PC-3 (cell line): ENCODE data around the gene GDNF. TPM values are rescaled to one million over a fixed set of nuclear protein-coding genes. Genes with fewer than 3 reads are reported as not detected.
A peak's percentile ranks its signal among the peaks of the same experiment; 100 is the strongest.

ENCODE experiments used
- ATAC-seq: fragments of 200-7000 bp; cut with Tn5 transposase; 2 replicates; pipeline ENCODE4 v1.9.1; 2020; ENCODE audit warnings: mild to moderate bottlenecking, moderate library complexity
- BruUV-seq: library from RNA; stranded (reverse); fragments of 400-500 nt; replicated peaks from 2 replicates; lab custom pipeline; 2021; lab: Mats Ljungman, UMichigan
- CTCF ChIA-PET: fragments of 300-600 bp; sonication (Branson Sonifier 250); formaldehyde crosslinking; loops from one replicate; lab custom pipeline; 2022; ENCODE audit warnings: antibody characterized with exemption; lab: Charles Lee
- POLR2A ChIA-PET: fragments of 300-600 bp; sonication (Branson Sonifier 250); formaldehyde crosslinking; loops from one replicate; lab custom pipeline; 2022; ENCODE audit warnings: antibody characterized with exemption; ENCODE audit not compliant: unreplicated experiment; lab: Charles Lee
- DNase-seq: peaks from one replicate; pipeline ENCODE4 v3.0.0-alpha.2; 2015
- H2AFZ ChIP-seq: fragments of 300-600 bp; sonication (generic); 2 replicates; pipeline ENCODE4 v1.6.0; 2016; ENCODE audit warnings: antibody characterized with exemption, low read length
- H3F3A ChIP-seq: fragments of 300-600 bp; sonication (generic); one replicate; pipeline ENCODE4 v1.6.0; 2017; ENCODE audit warnings: antibody characterized with exemption, low read length, control low read depth, mild to moderate bottlenecking; ENCODE audit not compliant: unreplicated experiment
- H3K27ac ChIP-seq: fragments of 300-600 bp; sonication (generic); 2 replicates; pipeline ENCODE4 v1.5.1; 2016; ENCODE audit warnings: mild to moderate bottlenecking, low read length
- H3K27me3 ChIP-seq: fragments of 300-600 bp; sonication (generic); 2 replicates; pipeline ENCODE4 v1.6.1; 2016; ENCODE audit warnings: low read length, mixed read lengths
- H3K36me3 ChIP-seq: fragments of 300-600 bp; sonication (generic); 2 replicates; pipeline ENCODE4 v1.6.1; 2016; ENCODE audit warnings: low read depth, mixed run types, low read length, mixed read lengths
- H3K4me1 ChIP-seq: fragments of 300-600 bp; sonication (generic); 2 replicates; pipeline ENCODE4 v1.5.1; 2016; ENCODE audit warnings: low read length; ENCODE audit not compliant: insufficient read depth
- H3K4me2 ChIP-seq: fragments of 300-600 bp; sonication (generic); 2 replicates; pipeline ENCODE4 v1.6.0; 2016; ENCODE audit warnings: low read length
- H3K4me3 ChIP-seq: fragments of 300-600 bp; sonication (generic); 2 replicates; pipeline ENCODE4 v1.5.1; 2016; ENCODE audit warnings: mild to moderate bottlenecking, low read length, mixed read lengths
- H3K79me2 ChIP-seq: fragments of 300-600 bp; sonication (generic); 2 replicates; pipeline ENCODE4 v1.6.1; 2017; ENCODE audit warnings: low read length, mixed read lengths
- H3K9ac ChIP-seq: fragments of 300-600 bp; sonication (generic); 2 replicates; pipeline ENCODE4 v1.6.0; 2016; ENCODE audit warnings: mild to moderate bottlenecking, low read length
- H3K9me2 ChIP-seq: fragments of 300-600 bp; sonication (generic); replicated peaks from 2 replicates; pipeline ENCODE4 v1.6.1; 2016; ENCODE audit warnings: mixed run types, low read length, mixed read lengths
- H3K9me3 ChIP-seq: fragments of 300-600 bp; sonication (generic); 2 replicates; pipeline ENCODE4 v1.6.1; 2016; ENCODE audit warnings: low read length, mixed read lengths
- H4K20me1 ChIP-seq: fragments of 300-600 bp; sonication (generic); 2 replicates; pipeline ENCODE4 v1.6.1; 2016; ENCODE audit warnings: low read length, mixed read lengths
- EZH2 ChIP-seq: fragments of 300-600 bp; sonication (generic); IDR thresholded peaks from one replicate; pipeline ENCODE4 v1.6.1; 2017; ENCODE audit warnings: antibody characterized with exemption, mild to moderate bottlenecking, low read length; ENCODE audit not compliant: unreplicated experiment
- EZH2phosphoT487 ChIP-seq: fragments of 300-600 bp; sonication (generic); IDR thresholded peaks from 2 replicates; pipeline ENCODE4 v1.6.1; 2018; ENCODE audit warnings: mild to moderate bottlenecking, antibody characterized with exemption, low read length, borderline replicate concordance
- intact Hi-C: fragments of 100-400 bp; cut with micrococcal nuclease; formaldehyde crosslinking; loops from 2 replicates; pipeline ENCODE4 v1.9.0; 2023
- total RNA-seq: library from RNA; depleted of rRNA; stranded (reverse); fragments of >200 nt; gene quantifications from 2 replicates; pipeline ENCODE4 v1.2.3, GENCODE V29; 2014
- TF ChIP-seq, protein P1 (sequence below): fragments of 300-600 bp; sonication (generic); conservative IDR thresholded peaks from 2 replicates; pipeline ENCODE4 v1.5.1; 2017; ENCODE audit warnings: antibody characterized with exemption, low read depth, mild to moderate bottlenecking, low read length

GDNF gene
- total RNA-seq, 1 experiment from 2014 or later, result not detected

DNA sequence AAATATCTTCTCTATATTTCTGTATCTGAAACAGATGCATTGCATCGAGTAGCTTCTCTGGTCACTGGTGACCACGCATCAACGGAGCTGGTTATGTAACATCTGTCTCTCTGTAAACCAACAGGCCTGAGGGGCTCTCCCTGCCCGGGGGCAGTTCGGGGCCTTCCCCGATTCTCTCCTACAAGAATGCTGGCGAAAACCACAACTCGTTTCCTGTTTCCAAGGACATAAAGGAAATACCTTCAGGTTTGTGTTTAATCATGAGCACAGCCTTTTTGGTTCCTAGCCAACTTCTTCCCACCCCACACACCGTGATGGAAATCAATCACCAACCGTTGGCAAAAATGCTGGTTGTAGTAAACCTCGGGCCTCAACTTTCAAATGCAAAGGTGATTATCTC, 25.1 kb downstream of the GDNF start:
- no peaks in the 10 kb centered on the region for H3K79me2 ChIP-seq
- no peaks in the 10 kb centered on the region for H3K36me3 ChIP-seq
- H3K4me3 ChIP-seq, result no peak overlapping the region
- 0 out of 2 replicates have a peak overlapping the region, but pooled peaks have one; percentile 25 for H2AFZ ChIP-seq
- peak overlapping the region; percentile 3; the same call in 1 of the 2 replicates for H3K27ac ChIP-seq
- CTCF ChIA-PET, result no interaction called here
- H3K27me3 ChIP-seq, result no peaks in the 10 kb centered on the region
- POLR2A ChIA-PET, result no interaction called here
- no peaks in the 10 kb centered on the region for H3K9me3 ChIP-seq
- peaks cover 34% of the 10 kb centered on the region for H3K4me1 ChIP-seq
- no peaks in the 10 kb centered on the region for H3K9me2 ChIP-seq
- no TSS peak for BruUV-seq
- H4K20me1 ChIP-seq, result no peaks in the 10 kb centered on the region
- H3K4me2 ChIP-seq, result peak overlapping the region; percentile 16; the same call in 1 of the 2 replicates
- DNase-seq, result peak; percentile 93
- intact Hi-C loops, result no loop called here
- H3K9ac ChIP-seq, result no peak overlapping the region
- TF ChIP-seq, protein P1, sequence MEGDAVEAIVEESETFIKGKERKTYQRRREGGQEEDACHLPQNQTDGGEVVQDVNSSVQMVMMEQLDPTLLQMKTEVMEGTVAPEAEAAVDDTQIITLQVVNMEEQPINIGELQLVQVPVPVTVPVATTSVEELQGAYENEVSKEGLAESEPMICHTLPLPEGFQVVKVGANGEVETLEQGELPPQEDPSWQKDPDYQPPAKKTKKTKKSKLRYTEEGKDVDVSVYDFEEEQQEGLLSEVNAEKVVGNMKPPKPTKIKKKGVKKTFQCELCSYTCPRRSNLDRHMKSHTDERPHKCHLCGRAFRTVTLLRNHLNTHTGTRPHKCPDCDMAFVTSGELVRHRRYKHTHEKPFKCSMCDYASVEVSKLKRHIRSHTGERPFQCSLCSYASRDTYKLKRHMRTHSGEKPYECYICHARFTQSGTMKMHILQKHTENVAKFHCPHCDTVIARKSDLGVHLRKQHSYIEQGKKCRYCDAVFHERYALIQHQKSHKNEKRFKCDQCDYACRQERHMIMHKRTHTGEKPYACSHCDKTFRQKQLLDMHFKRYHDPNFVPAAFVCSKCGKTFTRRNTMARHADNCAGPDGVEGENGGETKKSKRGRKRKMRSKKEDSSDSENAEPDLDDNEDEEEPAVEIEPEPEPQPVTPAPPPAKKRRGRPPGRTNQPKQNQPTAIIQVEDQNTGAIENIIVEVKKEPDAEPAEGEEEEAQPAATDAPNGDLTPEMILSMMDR, result no peak
- TF ChIP-seq EZH2phosphoT487 (no peak), EZH2 (no peak)
- peak; percentile 37; the same call in 1 of the 2 replicates for ATAC-seq
- H3F3A ChIP-seq, result no peaks in the 10 kb centered on the region

DNA sequence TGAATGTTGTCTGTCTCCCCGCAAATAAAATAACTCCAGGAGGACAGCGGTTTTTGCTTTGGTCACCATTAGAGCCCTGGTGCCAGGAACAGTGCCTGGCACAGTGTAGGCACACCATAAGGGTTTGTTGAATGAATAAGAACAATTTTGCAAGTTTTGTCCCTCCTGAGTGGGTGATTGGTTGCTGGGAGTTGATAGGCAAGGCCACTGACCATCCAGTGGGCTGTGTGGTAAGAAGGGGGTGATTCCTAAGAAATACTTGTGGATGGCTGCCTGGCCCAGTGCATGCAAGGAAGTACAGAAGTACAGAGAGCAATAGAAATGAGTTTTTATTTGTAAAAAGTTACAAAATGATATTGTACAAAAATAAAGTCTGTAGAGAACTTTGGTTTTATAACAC, 27.5 kb downstream of the GDNF start:
- Histone ChIP-seq H3K27me3 (no peaks in the 10 kb centered on the region), H3K4me3 (no peak overlapping the region), H3K9me3 (no peaks in the 10 kb centered on the region), H4K20me1 (no peaks in the 10 kb centered on the region), H3K9me2 (no peaks in the 10 kb centered on the region), H3K36me3 (no peaks in the 10 kb centered on the region), H3F3A (no peaks in the 10 kb centered on the region), H3K4me1 (peaks cover 35% of the 10 kb centered on the region), H3K9ac (no peak overlapping the region), H3K79me2 (no peaks in the 10 kb centered on the region), H3K4me2 (no peak overlapping the region), H2AFZ (no peak overlapping the region), H3K27ac (no peak overlapping the region; the same call in 1 of the 2 replicates)
- no TSS peak for BruUV-seq
- ChIA-PET POLR2A (no interaction called here), CTCF (no interaction called here)
- intact Hi-C loops, result no loop called here
- TF ChIP-seq EZH2 (no peak), EZH2phosphoT487 (no peak)
- TF ChIP-seq, protein P1, result no peak
- ATAC-seq, result no peak
- DNase-seq, result no peak

DNA sequence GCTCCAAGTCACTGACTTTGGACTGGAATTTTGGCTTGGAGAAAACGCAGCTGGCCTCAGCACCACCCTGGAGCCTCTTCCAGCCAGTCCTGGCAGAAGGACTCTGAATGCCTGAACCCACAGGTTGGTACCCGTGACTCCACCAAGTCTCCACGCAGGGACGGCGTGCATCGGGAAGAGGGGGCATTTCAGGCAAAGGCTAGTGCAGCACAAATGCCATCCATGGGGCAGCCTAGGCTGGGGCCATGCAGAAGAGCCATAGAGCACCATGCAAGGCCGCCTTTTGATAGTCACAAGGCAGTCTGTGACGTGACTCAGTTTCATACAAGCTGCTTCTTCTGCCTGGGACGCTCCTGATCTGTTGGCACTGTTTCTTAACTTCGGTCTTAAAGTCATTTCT, 28.0 kb downstream of the GDNF start:
- ATAC-seq, result no peak
- H3K4me1 ChIP-seq, result peaks cover 35% of the 10 kb centered on the region

More for the DNA sequence above, 28.0 kb downstream of the GDNF start:
- Histone ChIP-seq H3K36me3 (no peaks in the 10 kb centered on the region), H4K20me1 (no peaks in the 10 kb centered on the region), H3K9me2 (no peaks in the 10 kb centered on the region), H3K4me2 (no peak overlapping the region), H3K27ac (peak overlapping the region; percentile 84), H3K27me3 (no peaks in the 10 kb centered on the region), H3K9me3 (no peaks in the 10 kb centered on the region), H3F3A (no peaks in the 10 kb centered on the region), H3K4me3 (no peak overlapping the region), H3K9ac (no peak overlapping the region), H3K79me2 (no peaks in the 10 kb centered on the region), H2AFZ (no peak overlapping the region)
- TF ChIP-seq EZH2phosphoT487, result no peak
- TF ChIP-seq, protein P1, result no peak
- TF ChIP-seq EZH2, result no peak
- ChIA-PET CTCF (interaction anchor here (0.9 kb wide), 1 partner anchor 399 kb away, joined by 3 read pairs; no protein-coding TSS in a partner anchor), POLR2A (no interaction called here)
- DNase-seq, result no peak
- intact Hi-C loops, result no loop called here
- BruUV-seq, result no TSS peak
